GM18868 (cell line): Measurements from ENCODE around the gene DYDC2.
"Not testable (repeated sequence)": the region's sequence is repeated elsewhere in the genome, so short reads cannot be mapped to it uniquely, and the experiment has no call there.

Experiments used
- ATAC-seq: cut with Tn5 transposase; IDR thresholded peaks from one replicate; pipeline ENCODE4 v1.9.1; 2021; ENCODE audit warnings: mild to moderate bottlenecking, moderate library complexity; ENCODE audit not compliant: unreplicated experiment

DYDC2 gene, protein sequence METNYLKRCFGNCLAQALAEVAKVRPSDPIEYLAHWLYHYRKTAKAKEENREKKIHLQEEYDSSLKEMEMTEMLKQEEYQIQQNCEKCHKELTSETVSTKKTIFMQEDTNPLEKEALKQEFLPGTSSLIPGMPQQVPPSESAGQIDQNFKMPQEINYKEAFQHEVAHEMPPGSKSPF

DNA sequence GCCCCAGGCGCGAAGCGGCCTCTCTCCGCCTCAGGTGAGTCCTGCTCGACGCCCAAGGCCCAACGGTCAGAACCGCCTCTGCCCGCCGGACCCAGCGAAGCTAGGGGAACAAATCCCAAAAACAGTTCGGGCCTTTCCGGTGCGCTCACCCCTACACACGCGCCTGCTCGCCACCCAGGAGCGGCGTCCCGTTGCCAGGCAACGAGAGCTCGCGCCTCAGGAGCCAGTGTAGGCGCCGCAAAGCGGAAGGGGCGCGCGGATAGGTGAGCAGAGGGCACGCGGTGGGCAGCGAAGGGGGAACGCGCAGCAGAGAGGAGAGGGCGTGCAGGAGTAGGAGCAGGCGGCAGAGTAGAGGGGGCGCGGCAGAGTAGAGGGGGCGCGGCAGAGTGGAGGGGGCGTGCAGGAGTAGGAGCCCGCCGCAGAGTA, at the start of gene DYDC2, which contains the start of gene DYDC1:
Gene DYDC2 (plus strand): TSS at position 219 of the 426 bp plus-strand sequence. CDS start 5,663 bp downstream, outside the sequence.
Gene DYDC1 (minus strand): TSS at position 193 of the 426 bp plus-strand sequence. CDS start 4,154 bp downstream, outside the sequence.
- ATAC-seq: peak; percentile 94

GRCh38 chr10:80313523-80313922, 43.1 kb upstream of the DYDC2 start:
- ATAC-seq: no peak

- ATAC-seq: no peak
Measured at GRCh38 chr10:80315391-80315790, 41.2 kb upstream of the DYDC2 start.

- no peak for ATAC-seq
Measured at GRCh38 chr10:80318742-80319141, 37.8 kb upstream of the DYDC2 start.

DNA sequence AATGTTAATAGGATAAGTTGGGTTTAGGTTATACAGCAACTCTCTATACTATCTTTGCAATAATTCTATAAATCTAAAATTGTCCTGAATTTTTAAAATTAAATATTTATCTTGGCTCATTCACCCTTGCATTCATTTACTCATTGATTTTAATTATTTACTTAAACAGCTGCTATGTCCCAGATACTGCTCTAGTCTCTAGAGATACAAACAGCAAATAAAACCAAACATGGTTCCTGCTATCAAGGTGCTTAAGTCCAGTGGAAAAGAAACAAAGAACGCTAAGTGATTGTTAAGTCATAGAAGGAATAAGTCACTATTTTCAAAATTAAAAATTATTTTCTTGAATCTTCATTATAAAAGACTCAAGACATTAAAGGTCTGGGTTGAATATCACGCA, 37.3 kb upstream of the DYDC2 start:
- no peak for ATAC-seq

DNA sequence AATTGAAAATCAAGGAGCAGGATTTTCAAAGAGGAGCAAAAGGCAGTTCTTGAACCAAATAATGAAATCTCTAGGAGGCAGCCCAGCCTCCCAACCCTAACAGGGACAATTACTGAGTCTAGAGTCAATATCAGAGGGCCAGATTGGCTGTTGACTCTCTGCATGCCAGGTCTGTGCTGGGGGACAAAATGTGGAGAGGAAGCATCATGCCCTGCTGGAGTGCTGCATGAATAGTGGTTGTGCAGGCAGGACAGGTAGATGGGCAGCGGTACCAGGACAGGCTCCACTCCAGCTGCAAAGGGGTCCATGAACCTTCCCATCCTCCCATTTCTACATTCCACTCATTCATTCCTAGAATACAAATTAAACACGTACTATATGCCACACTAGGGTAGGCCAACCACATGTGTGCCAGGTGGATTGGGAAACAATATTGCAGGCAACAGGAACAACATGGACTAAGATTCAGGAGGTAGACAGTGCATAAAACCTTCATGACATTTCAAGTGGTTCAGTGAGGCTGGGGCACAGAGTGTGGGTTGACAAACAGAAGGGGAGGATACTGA, 36.8 kb upstream of the DYDC2 start:
- ATAC-seq: no peak

GRCh38 chr10:80320377-80320776, 36.2 kb upstream of the DYDC2 start:
- ATAC-seq: no peak

DNA sequence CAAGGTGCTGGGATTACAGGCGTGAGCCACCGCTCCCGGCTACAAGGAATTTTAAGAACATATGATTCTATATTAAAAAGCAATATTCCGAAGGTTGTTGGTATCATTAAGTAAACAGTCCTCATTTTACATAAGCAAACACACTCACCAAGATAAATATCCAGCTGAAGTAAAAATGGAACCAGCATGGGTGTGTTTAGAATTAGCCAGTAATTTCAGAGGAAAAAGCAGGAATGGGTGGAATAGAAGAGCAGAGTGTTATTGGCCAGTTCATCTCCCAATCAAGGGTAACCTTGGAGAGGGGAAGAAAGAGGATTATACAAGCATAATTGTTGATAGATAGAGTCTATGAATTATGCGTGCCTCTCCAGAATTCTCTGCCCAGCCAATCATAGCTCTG, 35.4 kb upstream of the DYDC2 start:
- no peak for ATAC-seq

DNA sequence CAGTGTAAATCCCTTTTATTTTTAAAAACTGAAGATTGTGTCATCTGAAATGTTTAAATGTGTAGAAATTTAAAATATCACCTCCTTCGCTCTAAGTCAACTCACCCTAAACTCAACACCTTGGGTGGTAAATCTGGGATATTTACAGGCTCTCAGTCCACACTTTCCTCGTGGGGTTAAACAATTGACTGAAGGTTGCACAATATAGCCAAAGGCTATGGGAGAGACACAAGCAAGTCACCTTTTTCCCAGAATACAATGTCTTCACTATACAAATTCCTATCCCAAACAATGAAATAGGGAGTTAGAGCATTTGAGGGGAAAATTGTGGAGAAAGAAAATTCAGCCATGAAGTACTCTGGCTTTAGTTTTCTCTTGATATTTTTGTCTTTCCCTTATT, 34.4 kb upstream of the DYDC2 start:
- ATAC-seq: no peak

GRCh38 chr10:80322711-80323110, 33.9 kb upstream of the DYDC2 start:
- ATAC-seq: no peak

DNA sequence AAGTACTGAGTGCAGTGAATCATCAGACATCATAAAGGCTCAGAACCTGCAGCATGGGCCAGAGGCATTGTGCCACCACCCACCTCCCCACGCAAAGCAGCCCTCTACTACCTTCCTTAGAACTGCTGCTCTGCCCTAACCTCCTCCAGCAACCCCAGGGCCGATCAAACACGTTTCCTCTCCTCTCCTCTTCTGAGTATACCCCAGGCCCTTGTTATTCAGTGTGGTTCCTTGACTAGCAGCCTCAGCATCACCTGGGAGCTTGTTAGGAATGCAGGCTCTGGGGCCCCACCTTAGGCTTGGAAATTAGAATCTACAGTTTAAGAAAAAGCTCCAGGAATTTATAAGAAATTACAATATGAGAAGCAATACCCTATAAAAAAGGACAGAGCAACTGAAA, 33.3 kb upstream of the DYDC2 start:
- no peak for ATAC-seq

DNA sequence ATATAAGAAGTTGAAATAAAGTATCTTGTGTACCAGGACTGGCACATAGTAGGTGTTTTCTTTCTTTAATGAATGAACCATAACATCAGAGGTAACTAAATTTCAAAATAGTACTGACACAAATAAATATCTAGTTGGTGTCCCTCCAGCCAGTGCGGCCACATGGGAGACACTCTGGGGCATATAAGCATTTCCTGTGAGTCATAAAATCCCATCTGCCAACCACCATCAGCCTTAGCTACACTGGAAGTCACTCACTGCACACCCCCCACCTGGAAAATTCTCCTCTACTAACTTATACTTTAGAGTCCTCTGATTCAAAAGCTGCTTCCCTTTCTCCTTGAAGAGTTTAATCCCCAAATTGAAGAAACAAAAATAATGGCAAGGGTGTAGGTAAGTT, 32.5 kb upstream of the DYDC2 start:
- ATAC-seq: no peak

DNA sequence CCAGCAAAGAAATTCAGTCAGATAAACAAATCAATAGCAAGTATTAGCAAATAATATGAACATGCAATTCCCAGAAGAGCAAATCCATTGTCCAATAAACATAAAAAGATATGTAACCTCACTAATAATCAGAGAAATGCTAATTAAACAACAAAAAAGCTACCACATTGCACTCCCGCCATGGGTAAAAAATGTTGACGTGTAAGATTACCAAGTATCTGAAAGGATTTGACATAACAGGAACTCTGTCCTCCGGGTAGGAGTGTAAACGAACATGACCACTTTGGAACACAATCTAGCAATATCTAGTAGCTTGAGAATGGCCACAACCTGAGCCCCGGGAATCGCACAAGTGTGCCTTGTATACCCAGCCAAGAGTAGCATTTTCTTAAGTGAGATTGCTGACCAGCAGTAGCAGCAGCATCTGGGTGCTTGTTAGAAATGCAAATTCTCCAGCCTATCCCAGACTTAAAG, 31.7 kb upstream of the DYDC2 start:
- no peak for ATAC-seq

GRCh38 chr10:80333983-80334382, 22.6 kb upstream of the DYDC2 start:
- no peak for ATAC-seq

DNA sequence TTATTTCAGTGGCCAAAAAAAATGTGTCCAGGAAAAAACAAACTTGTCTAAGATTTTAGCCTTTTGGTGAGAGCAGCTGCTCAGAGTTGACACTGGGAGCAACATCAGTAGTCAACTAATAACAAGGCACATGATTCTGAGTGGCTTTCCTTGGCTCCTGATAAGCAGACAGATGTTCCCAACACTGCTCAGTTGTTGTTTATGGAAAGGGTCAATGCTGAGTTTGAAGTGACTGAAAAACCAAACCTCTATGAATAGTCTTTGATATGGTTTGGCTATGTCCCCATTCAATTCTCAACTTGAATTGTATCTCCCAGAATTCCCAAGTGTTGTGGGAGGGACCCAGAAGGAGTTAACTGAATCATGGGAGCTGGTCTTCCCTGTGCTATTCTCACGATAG, 12.3 kb upstream of the DYDC2 start:
- ATAC-seq: no peak

DNA sequence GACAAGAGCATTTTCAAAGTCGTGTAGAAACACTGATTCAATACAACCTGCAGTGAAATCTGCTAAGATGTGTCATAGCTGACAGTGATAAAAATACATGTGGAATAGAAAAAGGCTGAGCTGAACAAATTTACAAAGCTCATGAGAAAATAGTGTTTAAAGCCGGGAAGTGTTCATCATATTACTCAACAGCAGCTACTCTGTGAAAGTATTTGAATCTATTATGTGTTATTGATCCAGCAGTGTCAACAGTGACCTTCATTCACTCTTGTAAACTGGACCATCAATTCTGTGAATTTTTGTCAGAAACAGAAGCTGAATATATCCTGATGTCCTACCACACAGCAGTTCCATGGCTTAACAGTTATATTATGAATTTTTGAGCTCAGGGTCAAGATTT, 11.7 kb upstream of the DYDC2 start:
- ATAC-seq: no peak

GRCh38 chr10:80350251-80350650, 6.3 kb upstream of the DYDC2 start:
- no peak for ATAC-seq

GRCh38 chr10:80351220-80351619, 5.4 kb upstream of the DYDC2 start:
- ATAC-seq: no peak

DNA sequence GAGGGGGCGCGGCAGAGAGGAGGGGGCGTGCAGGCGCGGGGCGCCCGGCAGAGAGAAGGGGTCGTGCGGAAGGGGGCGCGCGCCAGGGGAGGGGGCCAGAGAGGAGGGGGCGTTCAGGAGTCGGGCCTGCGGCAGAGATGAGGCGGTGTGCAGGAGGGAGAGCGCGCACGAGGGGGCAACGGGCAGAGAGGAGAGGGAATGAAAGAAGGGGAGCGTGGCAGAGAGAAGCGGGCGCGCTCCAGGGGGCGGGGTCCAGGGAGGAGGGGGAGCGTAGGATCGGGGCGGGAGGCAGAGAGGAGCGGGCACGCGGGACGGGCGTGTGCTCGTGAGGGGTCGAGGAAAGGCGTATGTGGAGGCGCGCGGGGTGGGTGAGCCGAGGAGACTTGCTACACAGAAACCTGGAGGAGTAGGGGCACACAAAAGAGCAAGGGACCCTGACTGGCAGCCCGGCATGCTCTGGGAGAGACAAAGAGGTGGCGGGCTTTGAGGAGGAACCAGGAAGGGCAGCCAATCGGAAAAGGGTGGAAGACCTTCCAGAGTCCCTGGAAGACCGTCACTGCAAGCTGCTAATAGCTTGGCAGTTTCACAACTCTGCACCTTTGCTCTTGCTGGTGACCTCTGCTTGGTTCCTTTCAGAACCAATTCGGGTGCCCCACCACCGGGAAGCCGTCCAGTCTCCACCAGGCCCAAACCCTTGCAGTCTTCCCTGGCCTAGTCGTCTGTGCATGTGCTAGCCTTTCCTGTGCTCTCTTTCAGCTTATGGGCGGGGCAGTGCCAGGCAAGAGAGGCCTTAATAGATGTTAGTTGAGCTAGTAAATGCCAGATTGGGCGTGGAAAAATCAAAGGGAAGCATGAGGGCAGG, 639 bp downstream of the DYDC2 start:
- no peak for ATAC-seq

DNA sequence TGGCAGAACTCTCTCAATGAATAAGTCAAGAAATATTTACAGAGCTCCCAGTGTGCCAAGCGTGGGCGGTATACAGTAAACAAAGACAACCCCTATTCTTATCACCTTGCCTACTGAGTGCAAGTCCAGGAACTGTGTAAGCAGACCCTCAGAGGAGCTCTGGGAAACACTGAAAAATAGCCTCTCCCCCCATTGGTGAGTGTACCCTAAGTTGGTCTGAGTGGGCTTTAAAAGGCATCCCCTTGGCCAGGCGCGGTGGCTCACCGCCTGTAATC, 1.2 kb downstream of the DYDC2 start:
- no peak for ATAC-seq

DNA sequence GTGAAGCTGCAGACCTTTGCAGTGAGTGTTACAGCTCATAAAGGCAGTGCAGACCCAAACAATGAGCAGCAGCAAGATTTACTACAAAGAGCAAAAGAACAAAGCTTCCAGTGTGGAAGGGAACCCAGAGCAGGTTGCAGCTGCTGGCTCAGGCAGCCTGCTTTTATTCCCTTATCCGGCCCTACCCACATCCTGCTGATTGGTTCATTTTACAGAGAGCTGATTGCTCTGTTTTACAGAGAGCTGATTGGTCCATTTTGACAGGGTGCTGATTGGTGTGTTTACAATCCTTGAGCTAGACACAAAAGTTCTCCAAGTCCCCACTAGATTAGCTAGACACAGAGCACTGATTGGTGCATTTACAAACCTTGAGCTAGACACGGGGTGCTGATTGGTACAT, 2.3 kb downstream of the DYDC2 start:
- not testable (repeated sequence) for ATAC-seq

GRCh38 chr10:80359644-80360043, 3.1 kb downstream of the DYDC2 start:
- ATAC-seq: no peak
